Breast epithelium (tissue), 4 donors: ENCODE data around the gene SYCP1. TPM values are rescaled to one million over a fixed set of nuclear protein-coding genes. Genes with fewer than 3 reads are reported as not detected.

Source experiments
- DNase-seq, 2 donors: peaks; one replicate each; pipeline ENCODE4 v3.0.0-alpha.2; 2019; ENCODE audit warnings: low spot score in 2 of 2
- H3K27ac ChIP-seq, 2 donors: fragments of 200-600 bp; sonication (generic) in 1 of 2; one replicate each; pipeline ENCODE4 v1.5.1; 2016 to 2019; ENCODE audit warnings: mild to moderate bottlenecking in 1 of 2
- H3K27me3 ChIP-seq, 2 donors: fragments of 200-600 bp; sonication (generic) in 1 of 2; one replicate each; pipeline versions ENCODE4 v1.5.1 to v1.6.0; 2017 to 2019; ENCODE audit warnings: control low read depth in 1 of 2, mild to moderate bottlenecking in 1 of 2
- H3K36me3 ChIP-seq: fragments of 200-600 bp; one replicate; pipeline ENCODE4 v1.5.1; 2019
- H3K4me1 ChIP-seq, 2 donors: fragments of 200-600 bp; sonication (generic); one replicate each; pipeline ENCODE4 v1.5.1; 2016 to 2019; ENCODE audit warnings: control low read depth in 1 of 2
- H3K4me3 ChIP-seq, 3 donors: fragments of 200-600 bp; sonication (generic); 1 replicate in 2 of 3; 2 replicates in 1 of 3; pipeline ENCODE4 v1.5.1; 2016 to 2019; ENCODE audit warnings: mild to moderate bottlenecking in 3 of 3, moderate library complexity in 2 of 3
- H3K9me3 ChIP-seq, 2 donors: fragments of 200-600 bp; sonication (generic) in 1 of 2; one replicate each; pipeline ENCODE4 v1.5.1; 2016 to 2019; ENCODE audit warnings: control low read depth in 1 of 2
- CTCF ChIP-seq, 3 donors: fragments of 450-650 bp; IDR thresholded peaks; one replicate each; pipeline ENCODE4 v1.5.1; 2016 to 2017; ENCODE audit warnings: antibody characterized with exemption in 3 of 3, mild to moderate bottlenecking in 3 of 3, moderate library complexity in 3 of 3
- POLR2A ChIP-seq: fragments of 450-650 bp; IDR thresholded peaks from one replicate; pipeline ENCODE4 v1.6.1; 2016; ENCODE audit warnings: antibody characterized with exemption, mild to moderate bottlenecking, moderate library complexity
- POLR2AphosphoS5 ChIP-seq, 3 donors: sonication (generic); formaldehyde crosslinking; IDR thresholded peaks; one replicate each; pipeline ENCODE4 v1.6.1; 2017; ENCODE audit warnings: antibody characterized with exemption in 3 of 3
- intact Hi-C: fragments of 100-400 bp; cut with DNase I; formaldehyde crosslinking; loops from one replicate; pipeline ENCODE4 v1.15.1; 2023; ENCODE audit warnings: low total_unique reads
- total RNA-seq, 3 donors: library from RNA; depleted of rRNA; stranded (reverse); fragments of >200 nt; gene quantifications; one replicate each; pipeline ENCODE4 v1.1.0, GENCODE V29; 2016

SYCP1 gene
- total RNA-seq, 3 donors from 2014 or later: 0.16 TPM; not detected in 2

- no peak for DNase-seq
- Histone ChIP-seq H3K27me3 (no peaks in the 10 kb centered on the region), H3K9me3 (no peaks in the 10 kb centered on the region), H3K4me1 (no peaks in the 10 kb centered on the region), H3K36me3 (no peaks in the 10 kb centered on the region), H3K4me3 (no peak overlapping the region), H3K27ac (no peak overlapping the region)
- TF ChIP-seq POLR2AphosphoS5 (IDR thresholded peaks at IDR 0.05) (no peak), CTCF (IDR thresholded peaks at IDR 0.05) (no peak), POLR2A (no peak)
- intact Hi-C loops: no loop called here
These were observed 168.9 kb downstream of the SYCP1 start for GRCh38 chr1:115023593-115023992.

GRCh38 chr1:115029526-115029925 is 174.9 kb downstream of the SYCP1 start, which contains the start of gene TSHB:
TSS of gene TSHB (plus strand) at chr1:115029826. CDS start at chr1:115033363, 3,537 bp downstream.
- no peaks in the 10 kb centered on the region for H3K9me3 ChIP-seq
- DNase-seq: no peak
- H3K4me1 ChIP-seq: no peaks in the 10 kb centered on the region
- H3K4me3 ChIP-seq: no peak within 1 kb of the TSS
- intact Hi-C loops: no loop called here
- no peak within 1 kb of the TSS for H3K27ac ChIP-seq
- H3K36me3 ChIP-seq: no peaks in the 10 kb centered on the region
- TF ChIP-seq POLR2A (no peak), CTCF (IDR thresholded peaks at IDR 0.05) (no peak), POLR2AphosphoS5 (IDR thresholded peaks at IDR 0.05) (no peak)
- H3K27me3 ChIP-seq: no peaks in the 10 kb centered on the region

GRCh38 chr1:115031595-115031994 is 176.9 kb downstream of the SYCP1 start:
- Histone ChIP-seq H3K4me3 (no peak overlapping the region), H3K27ac (no peak overlapping the region), H3K27me3 (no peaks in the 10 kb centered on the region), H3K9me3 (no peaks in the 10 kb centered on the region), H3K4me1 (no peaks in the 10 kb centered on the region), H3K36me3 (no peaks in the 10 kb centered on the region)
- no peak for TF ChIP-seq POLR2AphosphoS5 (IDR thresholded peaks at IDR 0.05)
- intact Hi-C loops: no loop called here
- no peak for DNase-seq

GRCh38 chr1:115035652-115036051 is 181.0 kb downstream of the SYCP1 start:
- Histone ChIP-seq H3K27me3 (no peaks in the 10 kb centered on the region), H3K36me3 (no peaks in the 10 kb centered on the region), H3K4me3 (no peak overlapping the region), H3K27ac (no peak overlapping the region), H3K4me1 (no peaks in the 10 kb centered on the region), H3K9me3 (no peaks in the 10 kb centered on the region)
- intact Hi-C loops: no loop called here
- TF ChIP-seq CTCF (IDR thresholded peaks at IDR 0.05) (no peak), POLR2A (no peak), POLR2AphosphoS5 (IDR thresholded peaks at IDR 0.05) (no peak)
- DNase-seq: no peak

GRCh38 chr1:115036814-115037507 is 182.3 kb downstream of the SYCP1 start:
- Histone ChIP-seq H3K9me3 (no peaks in the 10 kb centered on the region), H3K36me3 (no peaks in the 10 kb centered on the region), H3K4me1 (no peaks in the 10 kb centered on the region), H3K4me3 (no peak overlapping the region), H3K27me3 (no peaks in the 10 kb centered on the region), H3K27ac (no peak overlapping the region)
- no peak for DNase-seq
- intact Hi-C loops: no loop called here
- TF ChIP-seq POLR2A (no peak), POLR2AphosphoS5 (IDR thresholded peaks at IDR 0.05) (no peak), CTCF (IDR thresholded peaks at IDR 0.05) (no peak)
